Cardiac muscle cell (in vitro differentiated cells and primary cell): ENCODE results near the gene CINP. TPM values are rescaled to one million over a fixed set of nuclear protein-coding genes. Genes with fewer than 3 reads are reported as not detected.

ENCODE experiments used
- DNase-seq, 2 donors: peaks; one replicate each; pipeline versions ENCODE4 v3.0.0 to v3.0.0-alpha.2; 2010 to 2017; ENCODE audit warnings: low read depth in 1 of 2, low spot score in 1 of 2
- H3K27ac ChIP-seq: fragments of 200-600 bp; sonication (generic); 2 replicates; pipeline ENCODE4 v1.5.1; 2016
- H3K27me3 ChIP-seq: fragments of 200-600 bp; sonication (generic); 2 replicates; pipeline ENCODE4 v1.6.0; 2016; ENCODE audit warnings: control low read depth
- H3K36me3 ChIP-seq: fragments of 200-600 bp; sonication (generic); 2 replicates; pipeline ENCODE4 v1.5.1; 2016; ENCODE audit warnings: control low read depth
- H3K4me1 ChIP-seq: fragments of 200-600 bp; sonication (generic); 2 replicates; pipeline ENCODE4 v1.8.1; 2017; ENCODE audit warnings: low read depth, mild to moderate bottlenecking, mixed run types
- H3K4me3 ChIP-seq: fragments of 200-600 bp; sonication (generic); 2 replicates; pipeline ENCODE4 v1.5.1; 2016; ENCODE audit warnings: mild to moderate bottlenecking
- H3K9me3 ChIP-seq: fragments of 200-600 bp; sonication (generic); 2 replicates; pipeline ENCODE4 v1.5.1; 2017; ENCODE audit warnings: low read depth, mild to moderate bottlenecking, control low read depth
- polyA plus RNA-seq: library from polyadenylated mRNA; unstranded; fragments of >200 nt; fragmentation: Nextera tagmentation; extraction: Ambion mirVana; gene quantifications from 2 replicates; pipeline ENCODE4 v1.2.1, GENCODE V29; 2016
- total RNA-seq: library from RNA; depleted of rRNA; stranded (reverse); fragments of >200 nt; gene quantifications from 2 replicates; pipeline ENCODE4 v1.2.3, GENCODE V29; 2016
- TF ChIP-seq, protein P1 (sequence below): IDR thresholded peaks from 2 replicates; pipeline ENCODE4 v1.5.1; 2012; ENCODE audit warnings: low read depth, mild to moderate bottlenecking, low read length

The CINP gene
- total and polyA plus RNA-seq, 2 experiments from 2014 or later = 45.4 to 49.1 TPM

DNA sequence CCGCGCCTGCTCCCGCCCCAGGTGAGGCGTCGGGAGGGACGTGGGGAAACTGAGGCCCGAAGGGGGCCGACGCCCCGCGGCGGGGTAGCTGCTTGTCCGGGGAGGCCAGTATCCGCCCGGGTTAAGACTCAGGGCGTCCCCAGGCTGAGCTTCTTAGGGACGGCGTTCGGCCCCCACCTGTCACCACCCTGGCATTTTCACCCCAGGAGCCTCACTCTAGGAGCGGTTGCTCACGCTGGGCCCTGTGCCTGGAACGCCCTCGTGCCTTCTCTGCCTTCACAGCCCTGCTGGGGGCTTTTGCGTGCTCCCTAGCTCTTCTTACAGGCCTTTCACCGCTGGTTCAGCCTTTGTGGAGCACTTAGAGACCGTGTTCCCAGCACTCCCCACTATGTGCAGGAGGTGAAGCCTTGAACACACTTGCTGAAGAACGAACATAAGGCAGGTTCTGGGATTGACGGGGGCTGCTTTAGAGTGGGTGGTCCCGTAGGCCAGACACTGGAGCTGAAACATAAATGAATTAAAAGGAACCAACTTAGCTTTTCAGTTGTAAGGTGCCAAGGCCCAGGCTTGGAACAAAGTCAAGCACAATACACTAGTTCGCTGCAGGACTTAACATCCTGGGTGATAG lies 42.5 kb downstream of the CINP start:
- Histone ChIP-seq H3K36me3 (no peaks in the 10 kb centered on the region), H3K4me1 (peaks cover 8% of the 10 kb centered on the region), H3K9me3 (no peaks in the 10 kb centered on the region), H3K27ac (peak overlapping the region; percentile 92), H3K4me3 (peak overlapping the region; percentile 73), H3K27me3 (no peaks in the 10 kb centered on the region)
- peak; percentile 54 to 68 for DNase-seq
- TF ChIP-seq, protein P1, sequence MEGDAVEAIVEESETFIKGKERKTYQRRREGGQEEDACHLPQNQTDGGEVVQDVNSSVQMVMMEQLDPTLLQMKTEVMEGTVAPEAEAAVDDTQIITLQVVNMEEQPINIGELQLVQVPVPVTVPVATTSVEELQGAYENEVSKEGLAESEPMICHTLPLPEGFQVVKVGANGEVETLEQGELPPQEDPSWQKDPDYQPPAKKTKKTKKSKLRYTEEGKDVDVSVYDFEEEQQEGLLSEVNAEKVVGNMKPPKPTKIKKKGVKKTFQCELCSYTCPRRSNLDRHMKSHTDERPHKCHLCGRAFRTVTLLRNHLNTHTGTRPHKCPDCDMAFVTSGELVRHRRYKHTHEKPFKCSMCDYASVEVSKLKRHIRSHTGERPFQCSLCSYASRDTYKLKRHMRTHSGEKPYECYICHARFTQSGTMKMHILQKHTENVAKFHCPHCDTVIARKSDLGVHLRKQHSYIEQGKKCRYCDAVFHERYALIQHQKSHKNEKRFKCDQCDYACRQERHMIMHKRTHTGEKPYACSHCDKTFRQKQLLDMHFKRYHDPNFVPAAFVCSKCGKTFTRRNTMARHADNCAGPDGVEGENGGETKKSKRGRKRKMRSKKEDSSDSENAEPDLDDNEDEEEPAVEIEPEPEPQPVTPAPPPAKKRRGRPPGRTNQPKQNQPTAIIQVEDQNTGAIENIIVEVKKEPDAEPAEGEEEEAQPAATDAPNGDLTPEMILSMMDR = no peak

- Histone ChIP-seq H3K36me3 (no peaks in the 10 kb centered on the region), H3K4me3 (peak within 1 kb of the TSS; percentile 73), H3K27ac (peak within 1 kb of the TSS; percentile 92), H3K27me3 (no peaks in the 10 kb centered on the region), H3K9me3 (no peaks in the 10 kb centered on the region), H3K4me1 (peaks cover 8% of the 10 kb centered on the region)
- peak; percentile 88 to 92 for DNase-seq
- TF ChIP-seq, protein P1 = no peak
These were observed 43.2 kb downstream of the CINP start, which contains the start of gene ZNF839 for GRCh38 chr14:102319351-102320032. ZNF839 (plus strand) TSS chr14:102319746; CDS start chr14:102319766, 20 bp downstream.

DNA sequence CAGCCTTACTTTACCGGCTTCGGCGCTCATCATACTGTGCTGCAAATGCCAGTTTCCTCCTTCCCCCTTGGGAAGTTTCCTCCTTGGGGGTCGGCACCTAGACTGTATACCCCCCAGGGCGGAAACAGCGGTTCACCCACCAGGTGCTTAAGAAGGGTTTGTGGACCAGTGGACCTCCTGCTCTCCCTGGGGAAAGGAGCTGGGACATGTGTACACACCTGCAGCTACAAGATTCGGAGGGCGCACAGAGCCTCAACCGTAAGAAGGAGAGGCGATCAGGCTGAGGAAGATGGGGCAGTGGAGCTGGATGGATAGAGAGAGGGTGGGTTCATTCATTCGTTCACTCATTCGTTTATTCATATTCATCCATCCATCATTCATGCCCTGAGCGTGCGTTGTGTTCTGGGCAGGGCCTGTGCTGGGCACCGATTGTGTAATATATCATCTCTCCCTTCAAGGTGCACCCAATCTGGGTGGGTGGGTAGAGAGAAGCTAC lies 43.9 kb downstream of the CINP start:
- Histone ChIP-seq H3K4me1 (peaks cover 8% of the 10 kb centered on the region), H3K27ac (peak overlapping the region; percentile 92)
- TF ChIP-seq, protein P1 = no peak

GRCh38 chr14:102317564-102318248 lies 45.0 kb downstream of the CINP start:
- Histone ChIP-seq H3K27me3 (no peaks in the 10 kb centered on the region), H3K4me1 (peaks cover 8% of the 10 kb centered on the region), H3K9me3 (no peaks in the 10 kb centered on the region), H3K27ac (peak overlapping the region; percentile 93), H3K4me3 (peak overlapping the region; percentile 71), H3K36me3 (no peaks in the 10 kb centered on the region)
- TF ChIP-seq, protein P1 = no peak
- peak in 1 of 2 donors; percentile 50 for DNase-seq

More for the DNA sequence above, 43.9 kb downstream of the CINP start:
- H3K27me3 ChIP-seq = no peaks in the 10 kb centered on the region
- H3K9me3 ChIP-seq = no peaks in the 10 kb centered on the region
- H3K36me3 ChIP-seq = no peaks in the 10 kb centered on the region
- H3K4me3 ChIP-seq = peak overlapping the region; percentile 73
- DNase-seq = no peak

GRCh38 chr14:102316743-102317563 lies 45.7 kb downstream of the CINP start:
- peak overlapping the region; percentile 71 for H3K4me3 ChIP-seq
- DNase-seq = peak; percentile 90 to 94
- peak overlapping the region; percentile 93 for H3K27ac ChIP-seq
- TF ChIP-seq, protein P1 = peak; percentile 79
- no peaks in the 10 kb centered on the region for H3K27me3 ChIP-seq
- no peaks in the 10 kb centered on the region for H3K9me3 ChIP-seq
- no peaks in the 10 kb centered on the region for H3K36me3 ChIP-seq
- H3K4me1 ChIP-seq = peaks cover 8% of the 10 kb centered on the region
